Type B pancreatic cell (in vitro differentiated cells): ENCODE measurements around the gene RASA1. TPM values are rescaled to one million over a fixed set of nuclear protein-coding genes. Genes with fewer than 3 reads are reported as not detected.

Source experiments
- DNase-seq: peaks from one replicate; pipeline ENCODE4 v3.0.0; 2021; ENCODE audit warnings: mixed read lengths; ENCODE audit not compliant: unreplicated experiment; ENCODE audit errors: extremely low spot score
- H3K27ac Mint-ChIP-seq: 2 replicates; pipeline ENCODE4 v1.8.0; 2021; ENCODE audit warnings: mild to moderate bottlenecking, mixed read lengths
- H3K27me3 Mint-ChIP-seq: 2 replicates; pipeline ENCODE4 v1.8.0; 2021; ENCODE audit warnings: mixed read lengths
- H3K36me3 Mint-ChIP-seq: 2 replicates; pipeline ENCODE4 v1.8.0; 2021; ENCODE audit warnings: mixed read lengths
- H3K4me1 Mint-ChIP-seq: one replicate; pipeline ENCODE4 v1.8.0; 2021; ENCODE audit warnings: mixed read lengths; ENCODE audit not compliant: unreplicated experiment
- H3K4me3 Mint-ChIP-seq: 2 replicates; pipeline ENCODE4 v1.8.0; 2021; ENCODE audit warnings: mild to moderate bottlenecking, mixed read lengths
- H3K9me3 Mint-ChIP-seq: 2 replicates; pipeline ENCODE4 v1.8.0; 2021; ENCODE audit warnings: mixed read lengths
- CTCF ChIP-seq: fragments of 200-600 bp; sonication (generic); conservative IDR thresholded peaks from 2 replicates; pipeline ENCODE4 v1.5.0; 2021; ENCODE audit warnings: antibody characterized with exemption, mild to moderate bottlenecking
- total RNA-seq: library from RNA; stranded (reverse); gene quantifications from 2 replicates; pipeline ENCODE4 v1.2.1, GENCODE V29; 2021; ENCODE audit warnings: low replicate concordance

The RASA1 gene
- total RNA-seq, 1 donor from 2014 or later: 33.0 TPM

GRCh38 chr5:87412630-87413342 lies 145.1 kb downstream of the RASA1 start, which contains the start of gene CCNH:
Gene CCNH (minus strand): TSS chr5:87412930. CDS start chr5:87412794, 136 bp downstream.
- DNase-seq: peak; percentile 95
- Mint-ChIP-seq H3K27ac (peak within 1 kb of the TSS; percentile 94), H3K4me1 (peaks cover 16% of the 10 kb centered on the region), H3K9me3 (no peaks in the 10 kb centered on the region), H3K27me3 (peaks cover 3% of the 10 kb centered on the region), H3K4me3 (peak within 1 kb of the TSS; percentile 98), H3K36me3 (peaks cover 7% of the 10 kb centered on the region)
- no peak for TF ChIP-seq CTCF

- peaks cover 16% of the 10 kb centered on the region for H3K4me1 Mint-ChIP-seq
- H3K4me3 Mint-ChIP-seq: peak overlapping the region; percentile 98
- TF ChIP-seq CTCF: no peak
- no peak for DNase-seq
- H3K27me3 Mint-ChIP-seq: peaks cover 3% of the 10 kb centered on the region
- no peaks in the 10 kb centered on the region for H3K9me3 Mint-ChIP-seq
- peaks cover 7% of the 10 kb centered on the region for H3K36me3 Mint-ChIP-seq
- H3K27ac Mint-ChIP-seq: peak overlapping the region; percentile 94
Measured at GRCh38 chr5:87413343-87413645, 145.6 kb downstream of the RASA1 start.

- Mint-ChIP-seq H3K36me3 (no peaks in the 10 kb centered on the region), H3K4me1 (no peaks in the 10 kb centered on the region), H3K9me3 (no peaks in the 10 kb centered on the region), H3K27me3 (no peaks in the 10 kb centered on the region), H3K4me3 (no peak overlapping the region), H3K27ac (no peak overlapping the region)
- no peak for DNase-seq
- TF ChIP-seq CTCF: no peak
Measured at GRCh38 chr5:87418506-87418905, 150.8 kb downstream of the RASA1 start.

- Mint-ChIP-seq H3K27ac (no peak overlapping the region), H3K36me3 (no peaks in the 10 kb centered on the region), H3K4me1 (no peaks in the 10 kb centered on the region), H3K27me3 (no peaks in the 10 kb centered on the region), H3K9me3 (no peaks in the 10 kb centered on the region), H3K4me3 (no peak overlapping the region)
- no peak for DNase-seq
- no peak for TF ChIP-seq CTCF
Measured at GRCh38 chr5:87421307-87421706, 153.6 kb downstream of the RASA1 start.

GRCh38 chr5:87423755-87424154 lies 156.1 kb downstream of the RASA1 start:
- H3K27ac Mint-ChIP-seq: no peak overlapping the region
- no peaks in the 10 kb centered on the region for H3K9me3 Mint-ChIP-seq
- no peaks in the 10 kb centered on the region for H3K36me3 Mint-ChIP-seq
- TF ChIP-seq CTCF: no peak
- no peaks in the 10 kb centered on the region for H3K4me1 Mint-ChIP-seq
- no peak for DNase-seq
- H3K4me3 Mint-ChIP-seq: no peak overlapping the region
- no peaks in the 10 kb centered on the region for H3K27me3 Mint-ChIP-seq
